Superior temporal gyrus (tissue), 1 donor: ENCODE measurements around the gene NRXN3.
A peak's percentile ranks its signal among the peaks of the same experiment; 100 is the strongest.
"Not testable (repeated sequence)": the region's sequence is repeated elsewhere in the genome, so short reads cannot be mapped to it uniquely, and the experiment has no call there.

Experiments
- DNase-seq: peaks from one replicate; pipeline ENCODE4 v3.0.0-alpha.2; 2016; ENCODE audit errors: extremely low spot score

NRXN3 gene

GRCh38 chr14:78403278-78403815, 233.2 kb downstream of the NRXN3 start:
- peak; percentile 62 for DNase-seq

GRCh38 chr14:78405079-78405856, 235.1 kb downstream of the NRXN3 start:
- DNase-seq: no peak

- no peak for DNase-seq
These were observed 242.3 kb downstream of the NRXN3 start for GRCh38 chr14:78412475-78412874.

GRCh38 chr14:78414172-78414571, 244.0 kb downstream of the NRXN3 start:
- DNase-seq: no peak

GRCh38 chr14:78417532-78417931, 247.4 kb downstream of the NRXN3 start:
- DNase-seq: no peak

GRCh38 chr14:78424311-78424710, 254.1 kb downstream of the NRXN3 start:
- no peak for DNase-seq

GRCh38 chr14:78425330-78425729, 255.2 kb downstream of the NRXN3 start:
- DNase-seq: no peak

- no peak for DNase-seq
These were observed 255.6 kb downstream of the NRXN3 start for GRCh38 chr14:78425782-78426181.

- DNase-seq: no peak
These were observed 261.9 kb downstream of the NRXN3 start for GRCh38 chr14:78432046-78432445.

- not testable (repeated sequence) for DNase-seq
These were observed 267.3 kb downstream of the NRXN3 start for GRCh38 chr14:78437448-78437847.

GRCh38 chr14:78440356-78440894, 270.3 kb downstream of the NRXN3 start:
- no peak for DNase-seq

GRCh38 chr14:78443834-78444233, 273.7 kb downstream of the NRXN3 start:
- no peak for DNase-seq

GRCh38 chr14:78445275-78445674, 275.1 kb downstream of the NRXN3 start:
- DNase-seq: no peak

GRCh38 chr14:78446807-78447206, 276.6 kb downstream of the NRXN3 start:
- no peak for DNase-seq

GRCh38 chr14:78448164-78449094, 278.3 kb downstream of the NRXN3 start:
- DNase-seq: peak; percentile 94

- DNase-seq: no peak
These were observed 280.6 kb downstream of the NRXN3 start for GRCh38 chr14:78450669-78451318.

GRCh38 chr14:78451319-78451695, 281.1 kb downstream of the NRXN3 start:
- no peak for DNase-seq

GRCh38 chr14:78455896-78456435, 285.8 kb downstream of the NRXN3 start:
- peak; percentile 60 for DNase-seq

GRCh38 chr14:78469947-78470346, 299.8 kb downstream of the NRXN3 start:
- no peak for DNase-seq

- no peak for DNase-seq
These were observed 309.1 kb downstream of the NRXN3 start for GRCh38 chr14:78479127-78479780.

- DNase-seq: no peak
These were observed 313.9 kb downstream of the NRXN3 start for GRCh38 chr14:78484028-78484427.
